LNCAP (cell line): ENCODE data around the gene TMPRSS6.

Experiments
- CTCF ChIP-seq: fragments of 450-650 bp; IDR thresholded peaks from 2 replicates; pipeline ENCODE4 v1.5.1; 2017; ENCODE audit warnings: mild to moderate bottlenecking

TMPRSS6 gene

GRCh38 chr22:37049224-37049623 is 60.3 kb downstream of the TMPRSS6 start:
- TF ChIP-seq CTCF: no peak

- no peak for TF ChIP-seq CTCF
Observed at GRCh38 chr22:37048133-37048532, 61.4 kb downstream of the TMPRSS6 start.

GRCh38 chr22:37047006-37047405 is 62.5 kb downstream of the TMPRSS6 start:
- no peak for TF ChIP-seq CTCF

GRCh38 chr22:37046589-37046988 is 62.9 kb downstream of the TMPRSS6 start:
- TF ChIP-seq CTCF: no peak

- TF ChIP-seq CTCF: peak; percentile 70
Observed at GRCh38 chr22:37045958-37046357, 63.6 kb downstream of the TMPRSS6 start.

- TF ChIP-seq CTCF: no peak
Observed at GRCh38 chr22:37044634-37045625, 64.6 kb downstream of the TMPRSS6 start.

GRCh38 chr22:37043828-37044538 is 65.5 kb downstream of the TMPRSS6 start:
- peak; percentile 89 for TF ChIP-seq CTCF
